GM12801 (cell line): Measurements from ENCODE around the gene CALD1.

Experiments used
- CTCF ChIP-seq: IDR thresholded peaks from one replicate; pipeline ENCODE4 v1.5.1; 2011; ENCODE audit warnings: control low read depth; ENCODE audit not compliant: insufficient read length; ENCODE audit errors: extremely low read depth

The CALD1 gene

GRCh38 chr7:134985894-134986362, 206.5 kb downstream of the CALD1 start:
- no peak for TF ChIP-seq CTCF

GRCh38 chr7:134986363-134987251, 207.2 kb downstream of the CALD1 start, which contains the start of gene AGBL3:
Gene AGBL3 (plus strand): TSS chr7:134986508. CDS start chr7:134987934, 1,426 bp downstream.
- no peak for TF ChIP-seq CTCF

DNA sequence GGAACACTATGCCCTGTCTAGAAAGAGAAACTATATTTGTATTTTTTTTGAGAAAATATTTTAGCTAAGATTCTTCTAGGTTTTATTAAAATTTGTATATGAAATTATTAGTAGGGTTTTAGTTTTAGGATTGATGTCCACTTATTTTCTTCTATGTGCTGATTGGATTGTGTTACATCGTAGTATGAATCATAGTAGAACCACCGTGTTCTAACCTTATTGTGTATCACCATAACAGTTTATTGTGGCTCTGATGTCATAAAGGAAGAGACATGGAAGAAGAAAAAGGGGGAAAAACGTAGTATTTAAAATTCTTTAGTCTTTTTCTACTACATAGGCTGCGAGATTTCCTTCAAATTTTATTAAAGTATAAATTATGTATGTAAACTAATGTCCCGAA, 208.7 kb downstream of the CALD1 start:
- TF ChIP-seq CTCF, result no peak

DNA sequence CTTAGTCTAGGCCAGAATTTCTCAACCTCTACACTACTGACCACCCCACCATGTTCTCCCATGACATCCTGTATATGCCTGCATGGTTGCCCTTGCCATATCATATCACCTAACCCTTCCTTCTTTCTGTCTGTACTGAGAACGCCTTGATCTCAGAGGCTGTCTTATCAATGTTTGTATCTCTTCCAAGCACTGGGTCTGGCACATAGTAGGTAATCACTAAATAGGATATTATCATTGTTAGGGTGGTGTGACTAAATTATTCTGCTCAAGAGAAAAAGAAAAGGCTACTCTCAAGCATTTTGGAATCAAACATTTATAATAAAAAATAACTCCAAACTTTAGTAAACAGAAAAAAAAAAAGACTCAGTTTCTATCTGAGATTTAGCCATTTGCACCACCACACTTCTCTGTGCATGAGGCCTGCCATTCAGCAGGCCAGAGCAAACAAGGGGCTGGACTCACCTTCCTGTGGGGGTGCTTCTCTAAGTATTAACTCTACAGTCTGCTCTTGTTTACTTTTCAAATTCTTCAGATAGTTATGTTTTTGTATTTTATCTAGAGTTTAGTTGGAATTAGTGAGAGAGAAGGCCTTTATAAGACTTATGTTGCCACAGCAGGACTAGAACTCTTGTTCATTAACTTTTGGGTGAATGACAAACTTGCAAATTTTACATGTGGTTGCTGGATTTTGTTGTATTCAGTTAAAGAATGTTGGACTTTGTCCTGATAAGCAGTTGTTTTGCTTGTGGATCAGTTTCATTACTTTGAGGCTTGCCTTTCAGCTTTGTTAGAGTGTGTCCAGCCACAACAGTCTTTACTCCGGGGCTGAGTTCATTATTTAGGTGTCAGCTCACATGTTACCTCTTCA, 212.3 kb downstream of the CALD1 start:
- TF ChIP-seq CTCF, result no peak

DNA sequence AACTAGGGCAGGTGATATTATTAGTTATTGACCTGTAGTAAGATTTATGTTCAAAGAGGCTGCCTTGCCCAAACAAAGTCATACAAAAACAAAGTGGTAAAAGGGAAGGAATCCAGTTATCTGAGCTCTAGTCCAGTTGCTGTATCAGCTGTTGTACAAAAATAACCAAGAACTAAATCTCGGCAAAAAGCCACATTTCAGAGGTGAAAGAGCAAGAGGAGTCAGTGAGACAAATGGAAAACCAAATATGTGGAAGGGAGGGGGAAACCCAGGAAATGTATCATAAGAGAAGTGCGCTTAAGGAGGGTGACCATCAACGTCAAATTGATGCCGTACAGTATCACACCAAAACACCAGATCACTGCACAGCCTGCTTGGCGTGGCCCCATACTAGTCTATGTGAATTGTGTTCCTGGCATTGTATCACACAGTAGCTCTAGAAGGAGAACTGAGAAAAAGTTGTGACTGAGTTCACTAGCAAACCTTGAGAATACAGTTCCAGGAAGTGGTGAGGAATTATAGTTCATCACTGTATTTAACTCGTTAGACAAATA, 213.3 kb downstream of the CALD1 start:
- no peak for TF ChIP-seq CTCF

- no peak for TF ChIP-seq CTCF
Observed at GRCh38 chr7:134993877-134994456, 214.5 kb downstream of the CALD1 start.
